Measurements from ENCODE around the gene PTAR1.

- TF ChIP-seq CTCF (IDR thresholded peaks at IDR 0.05 in 8 of 11, conservative IDR thresholded peaks at IDR 0.05 in 3 of 11) (no peak), POLR2A (IDR thresholded peaks at IDR 0.05) (no peak), POLR2AphosphoS5 (IDR thresholded peaks at IDR 0.05) (no peak)
These were observed 433 bp upstream of the PTAR1 start for GRCh38 chr9:69760278-69760610.
